Measurements from ENCODE around the gene ZNF385D.
"Not testable (repeated sequence)": the region's sequence is repeated elsewhere in the genome, so short reads cannot be mapped to it uniquely, and the experiment has no call there.

The ZNF385D gene

DNA sequence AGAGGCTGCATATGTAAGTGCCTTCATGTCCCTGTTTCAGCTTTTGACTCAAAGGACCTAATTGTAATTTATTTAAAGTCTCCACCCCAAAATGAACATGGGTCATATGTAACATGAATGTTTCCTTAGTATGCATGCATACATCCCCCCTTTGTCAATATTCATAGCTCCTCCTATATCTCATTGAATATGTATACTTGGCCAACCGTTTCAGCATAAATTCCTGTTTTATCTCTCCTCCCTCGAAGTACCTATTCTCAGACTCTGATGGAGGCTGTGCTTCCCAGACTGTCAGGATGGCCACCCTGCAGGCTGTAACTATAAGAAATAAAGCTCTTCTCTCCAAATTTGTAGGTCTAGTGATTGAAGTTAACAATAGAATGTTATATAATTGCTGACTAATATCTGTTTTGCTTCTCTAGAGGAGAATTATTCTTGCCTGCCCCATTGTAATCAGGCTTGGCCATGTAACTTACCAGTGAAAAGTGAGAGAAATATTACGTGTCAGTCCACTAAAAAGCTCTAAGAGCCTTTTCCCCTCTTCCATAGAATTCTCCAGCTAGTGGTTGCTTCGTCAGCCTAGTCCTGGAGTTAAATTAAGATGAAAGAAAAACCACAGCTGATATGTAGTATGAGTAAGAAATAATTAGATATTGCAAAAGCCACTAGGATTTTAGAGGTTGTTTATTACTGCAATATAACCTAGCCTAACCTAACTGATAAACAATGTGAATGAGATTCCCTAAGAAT, 245.1 kb downstream of the ZNF385D start:
- DNase-seq: no peak

DNA sequence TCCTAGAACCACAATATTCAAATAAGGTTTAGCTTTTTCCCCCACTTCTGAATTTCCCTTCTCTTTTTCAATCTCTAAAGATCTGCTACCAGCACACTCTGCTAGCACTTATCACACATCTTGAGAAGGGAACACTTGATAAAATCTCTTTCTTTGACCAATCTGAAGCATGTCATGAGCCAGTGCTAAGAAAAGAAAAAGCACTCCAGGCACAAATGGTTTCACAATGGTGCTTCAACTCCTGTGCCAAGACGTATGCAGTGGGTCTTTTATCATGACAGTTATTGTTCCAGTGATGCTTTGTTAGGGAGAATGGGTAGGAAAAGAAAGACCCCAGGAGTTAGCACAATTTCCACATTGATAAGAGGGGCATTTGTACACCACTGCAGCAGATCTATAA, 248.4 kb downstream of the ZNF385D start:
- no peak for DNase-seq

DNA sequence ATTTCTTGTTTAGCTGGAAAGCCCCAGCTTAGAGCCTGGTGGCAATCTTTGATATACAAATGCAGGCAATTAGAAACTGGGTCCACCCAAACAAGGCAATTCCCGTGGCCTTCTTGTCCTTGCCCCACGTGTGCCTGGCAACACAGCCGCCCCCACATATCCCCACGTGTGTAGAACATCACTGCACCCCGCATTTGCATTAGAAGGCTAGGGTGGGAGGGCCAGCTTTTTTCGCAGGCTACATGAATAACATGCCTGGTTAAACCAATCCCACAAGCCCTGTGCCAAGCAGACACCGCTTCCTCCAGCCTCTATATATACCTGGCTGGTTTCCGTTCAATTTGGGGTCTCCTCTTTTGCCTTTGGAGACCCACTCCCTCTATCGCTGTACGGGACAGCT, 250.2 kb downstream of the ZNF385D start:
- no peak for DNase-seq

DNA sequence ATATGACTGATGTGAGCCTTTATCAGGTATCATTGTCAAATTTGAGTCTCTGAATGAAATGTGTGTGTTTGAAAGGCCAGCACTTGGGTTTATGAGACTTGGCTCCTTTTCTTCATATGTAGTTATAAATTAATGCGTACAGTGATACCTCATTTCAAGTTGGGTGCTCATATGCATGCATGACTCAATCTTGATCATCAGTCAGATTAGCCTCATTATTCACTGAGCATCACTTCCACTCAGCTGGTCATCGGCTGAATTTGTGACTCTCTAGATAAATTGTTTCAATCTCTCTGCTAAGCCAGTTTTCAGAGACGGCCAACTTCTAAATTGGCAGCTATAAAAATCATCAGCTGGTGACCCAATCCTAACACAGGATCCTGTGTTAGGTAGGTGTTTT, 260.3 kb downstream of the ZNF385D start:
- DNase-seq: not testable (repeated sequence)

DNA sequence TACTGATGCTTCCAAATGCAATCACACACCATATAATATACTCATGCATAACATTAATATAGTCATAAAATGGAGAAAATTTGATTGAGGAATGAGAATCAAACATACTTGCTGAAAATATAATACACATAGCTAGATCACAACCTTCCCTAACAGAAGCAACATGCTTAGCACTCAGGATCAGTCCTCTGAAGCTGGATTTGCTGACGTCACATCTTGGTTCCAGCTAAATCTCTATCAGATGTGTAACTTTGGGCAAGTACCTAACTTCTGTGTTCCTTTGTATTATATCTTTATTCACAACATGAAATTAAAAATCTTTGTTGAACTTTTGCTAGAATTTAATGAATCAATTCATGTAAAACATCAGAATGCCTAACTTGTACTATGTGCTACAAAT, 263.5 kb downstream of the ZNF385D start:
- DNase-seq: no peak

DNA sequence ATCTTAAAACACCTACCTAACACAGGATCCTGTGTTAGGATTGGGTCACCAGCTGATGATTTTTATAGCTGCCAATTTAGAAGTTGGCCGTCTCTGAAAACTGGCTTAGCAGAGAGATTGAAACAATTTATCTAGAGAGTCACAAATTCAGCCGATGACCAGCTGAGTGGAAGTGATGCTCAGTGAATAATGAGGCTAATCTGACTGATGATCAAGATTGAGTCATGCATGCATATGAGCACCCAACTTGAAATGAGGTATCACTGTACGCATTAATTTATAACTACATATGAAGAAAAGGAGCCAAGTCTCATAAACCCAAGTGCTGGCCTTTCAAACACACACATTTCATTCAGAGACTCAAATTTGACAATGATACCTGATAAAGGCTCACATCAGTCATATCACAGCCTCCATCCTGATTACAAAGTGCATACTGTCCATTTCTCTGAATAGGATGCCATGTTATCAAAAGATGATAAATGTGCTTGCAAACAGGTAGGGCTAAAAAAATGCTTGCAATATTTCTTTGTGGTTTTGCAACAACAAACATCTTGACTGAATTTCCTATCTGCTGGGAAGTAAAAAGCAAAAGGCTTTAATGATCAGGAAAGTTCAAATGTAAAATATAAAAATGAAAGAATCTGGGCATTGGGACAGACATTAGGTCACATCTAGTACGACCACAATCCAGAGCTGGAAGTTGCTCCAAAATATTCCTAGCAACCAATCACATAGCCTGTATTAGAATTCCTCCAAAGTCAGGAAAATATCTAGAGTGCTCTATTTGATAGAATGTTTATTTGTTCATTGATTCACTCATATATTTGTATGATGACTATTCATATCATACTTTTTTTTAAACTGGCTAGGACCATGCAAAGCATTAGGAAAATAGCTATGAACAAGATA, 264.7 kb downstream of the ZNF385D start:
- DNase-seq: not testable (repeated sequence)

DNA sequence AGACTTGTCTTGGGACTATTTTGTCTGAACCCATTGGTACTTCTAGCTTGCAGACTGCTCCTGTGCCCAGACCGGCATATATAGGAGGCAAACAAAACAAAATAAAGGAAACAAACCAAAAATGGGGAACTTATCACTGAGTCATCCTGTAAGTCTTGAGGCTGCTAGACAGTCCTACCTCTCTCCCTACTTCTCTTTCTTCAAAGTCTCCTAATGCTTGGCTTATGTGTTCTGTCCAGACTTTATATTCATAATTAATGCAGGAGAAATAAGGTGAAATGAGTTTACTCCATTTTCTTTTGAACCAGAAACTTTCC, 266.2 kb downstream of the ZNF385D start:
- no peak for DNase-seq

DNA sequence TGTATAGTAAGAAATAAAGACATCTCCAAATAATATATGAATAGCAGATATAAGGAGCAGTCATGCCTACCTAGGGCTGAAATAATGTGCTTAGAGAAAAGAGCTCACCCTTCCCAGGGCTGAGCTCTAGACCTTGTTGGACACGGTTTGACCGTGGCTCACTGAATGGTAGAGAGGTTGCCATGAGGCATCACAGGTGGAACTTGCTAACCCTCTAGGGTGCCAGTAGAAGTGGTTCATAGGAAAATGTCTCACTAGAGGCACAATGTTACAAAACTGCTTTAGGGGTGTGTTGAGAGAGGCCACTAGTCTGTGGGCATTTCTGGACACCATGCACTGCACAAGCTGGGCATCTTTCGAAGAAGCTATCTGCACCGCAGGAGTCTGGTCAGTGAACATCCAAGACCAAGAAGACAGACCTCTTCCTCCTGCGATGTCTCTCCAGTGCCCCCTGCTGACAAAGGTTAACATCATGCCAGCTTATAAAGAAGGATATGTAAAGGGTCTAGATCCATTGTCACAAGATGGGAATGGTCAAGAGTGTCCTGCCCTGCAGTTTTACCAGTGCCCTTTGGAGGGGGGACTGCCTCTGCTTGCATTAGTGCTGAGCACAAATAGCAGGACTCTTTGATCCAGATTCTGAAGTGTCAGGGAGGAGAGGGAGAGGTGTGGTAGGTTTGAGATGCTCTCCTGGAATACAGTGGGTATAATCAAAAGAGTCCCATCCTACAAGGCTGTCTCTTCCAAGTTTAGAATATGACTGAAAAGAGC, 266.8 kb downstream of the ZNF385D start:
- no peak for DNase-seq

DNA sequence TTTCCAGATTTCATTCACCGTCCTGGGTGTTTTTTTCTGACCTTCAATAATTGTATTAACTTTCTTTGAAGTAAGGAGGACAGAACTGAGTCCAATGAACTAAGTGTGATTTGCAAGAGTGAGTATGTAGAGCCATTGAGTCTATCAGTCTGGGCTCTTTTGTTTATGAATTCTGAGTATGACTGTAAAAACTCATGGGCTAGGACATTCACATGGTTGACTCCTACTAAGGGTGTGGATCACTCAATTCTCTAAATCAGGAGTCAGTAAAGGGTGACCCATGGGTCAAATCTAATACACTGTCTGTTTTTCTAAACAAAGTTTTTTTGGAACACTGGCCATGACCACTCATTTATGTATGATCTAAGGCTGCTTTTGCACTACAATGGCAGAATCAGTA, 269.0 kb downstream of the ZNF385D start:
- DNase-seq: no peak

DNA sequence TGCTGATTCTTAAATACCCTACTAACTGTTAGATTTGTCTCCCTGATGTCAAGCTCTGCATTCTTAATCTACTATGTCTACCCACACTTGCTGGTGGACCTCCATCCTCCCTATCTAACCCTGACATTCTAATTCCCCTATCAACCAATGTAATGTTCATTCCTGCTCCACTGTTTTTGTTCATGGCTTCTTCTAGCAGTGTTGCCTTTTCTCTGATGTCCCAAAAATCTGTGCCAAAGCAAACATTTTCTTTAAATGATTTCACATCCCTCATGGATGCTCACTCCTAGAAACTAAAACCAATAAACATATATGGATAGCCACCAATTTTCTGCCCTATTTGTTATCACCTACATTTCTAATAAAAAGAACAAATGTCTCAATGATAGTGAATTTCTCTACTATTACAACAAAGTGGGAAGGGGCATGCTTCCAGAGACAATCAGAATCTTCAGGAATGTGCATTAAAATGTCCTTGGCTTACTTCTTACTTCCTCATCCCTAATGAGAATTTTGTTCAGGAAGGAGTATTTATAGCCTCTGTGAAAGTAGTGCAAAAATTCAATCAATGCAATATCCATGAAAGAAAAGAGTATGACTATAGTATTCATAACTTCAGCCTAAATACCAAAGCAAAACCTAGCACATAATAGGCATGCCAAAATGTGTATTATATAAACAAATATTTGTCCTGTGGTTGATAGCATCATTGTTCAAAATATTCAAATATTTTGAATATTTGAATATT, 273.3 kb downstream of the ZNF385D start:
- DNase-seq: no peak

DNA sequence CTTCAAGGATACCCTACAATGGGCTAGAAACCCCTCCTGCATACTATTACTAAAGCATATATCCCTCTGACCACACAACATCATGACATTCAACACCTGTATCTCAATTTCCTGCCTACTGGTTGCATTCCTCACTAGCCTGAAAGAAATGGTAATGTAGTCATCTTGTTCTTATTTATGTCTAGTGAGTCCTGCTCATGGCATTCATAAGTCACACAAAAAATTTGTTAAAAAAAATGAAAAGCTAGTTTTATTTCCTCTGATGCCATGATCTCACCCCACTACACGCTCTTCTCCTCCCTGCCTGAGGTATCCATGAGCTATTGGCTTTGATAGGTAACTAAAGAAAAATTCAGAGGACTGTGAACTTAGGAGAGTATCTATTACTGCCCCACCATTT, 284.5 kb downstream of the ZNF385D start:
- DNase-seq: no peak

DNA sequence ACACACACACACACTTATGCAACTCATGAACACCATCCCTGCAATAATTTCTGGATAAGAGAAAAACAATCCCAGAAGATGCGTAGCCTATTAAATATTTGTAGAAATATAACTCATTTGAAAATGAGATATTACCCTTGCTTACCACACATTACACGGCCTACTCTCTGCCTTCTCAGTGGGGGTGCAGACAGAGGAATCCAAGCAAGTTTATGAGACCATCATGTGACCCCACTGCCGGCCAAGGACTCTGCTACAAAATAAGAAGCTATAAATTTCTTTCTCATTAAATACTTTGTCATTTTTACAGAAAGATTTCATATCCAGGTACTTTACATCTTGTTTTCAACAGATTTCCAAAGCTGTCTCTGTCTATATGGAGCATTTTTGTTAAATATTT, 286.3 kb downstream of the ZNF385D start:
- DNase-seq: no peak

DNA sequence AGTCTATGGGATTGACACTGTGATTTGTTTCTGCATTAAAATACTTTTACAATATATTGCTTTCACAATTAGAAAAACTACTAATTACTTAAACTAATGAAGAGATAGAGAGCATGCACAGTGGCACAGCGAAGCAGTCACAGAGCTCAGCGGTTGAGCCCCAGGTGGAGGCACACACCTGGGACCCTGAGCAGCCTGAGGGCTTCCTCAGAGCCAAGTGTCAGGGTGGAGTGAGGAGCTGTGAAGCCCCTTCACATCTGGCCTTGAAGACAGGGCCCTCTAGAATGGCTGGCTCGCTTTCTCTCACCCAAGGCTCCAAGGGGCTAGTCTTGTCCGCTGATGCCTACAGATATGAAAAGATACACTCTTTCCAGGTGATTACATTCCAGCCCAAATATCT, 287.7 kb downstream of the ZNF385D start:
- no peak for DNase-seq

DNA sequence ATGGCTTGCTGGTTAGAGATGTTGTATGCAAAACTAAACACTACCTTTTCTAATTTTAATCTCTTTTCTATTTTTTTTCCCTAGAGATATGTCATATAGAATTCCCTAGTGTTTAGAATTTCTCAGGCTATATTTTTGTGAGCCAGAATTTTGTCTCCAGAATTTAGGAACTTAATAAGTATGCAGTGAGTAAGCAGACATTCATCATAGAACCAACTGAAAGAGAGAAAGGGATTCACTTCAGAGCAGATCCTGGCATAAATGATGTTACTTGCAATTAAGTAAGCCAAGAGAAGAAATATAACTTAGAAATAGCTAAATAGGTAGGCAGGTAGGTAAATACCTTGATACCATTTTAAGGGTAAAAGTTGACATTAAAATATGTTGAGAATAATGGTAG, 288.9 kb downstream of the ZNF385D start:
- DNase-seq: no peak

DNA sequence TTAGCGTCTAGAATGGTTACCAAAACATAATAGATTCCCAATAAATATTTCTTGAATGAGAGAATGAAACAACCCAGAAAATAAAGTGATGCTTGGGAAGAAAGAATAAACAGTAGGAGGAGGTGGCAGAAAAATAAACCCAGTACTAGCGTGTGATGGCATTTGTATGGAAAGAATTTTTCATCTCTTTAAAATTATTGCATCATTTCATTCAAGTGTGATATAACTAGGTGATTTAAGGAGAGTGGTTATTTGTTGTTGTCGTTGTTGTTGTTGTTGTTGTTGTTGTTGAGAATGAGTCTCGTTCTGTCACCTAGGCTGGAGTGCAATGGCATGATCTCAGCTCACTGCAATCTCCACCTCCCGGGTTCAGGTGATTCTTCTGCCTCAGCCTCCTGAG, 293.9 kb downstream of the ZNF385D start:
- no peak for DNase-seq

DNA sequence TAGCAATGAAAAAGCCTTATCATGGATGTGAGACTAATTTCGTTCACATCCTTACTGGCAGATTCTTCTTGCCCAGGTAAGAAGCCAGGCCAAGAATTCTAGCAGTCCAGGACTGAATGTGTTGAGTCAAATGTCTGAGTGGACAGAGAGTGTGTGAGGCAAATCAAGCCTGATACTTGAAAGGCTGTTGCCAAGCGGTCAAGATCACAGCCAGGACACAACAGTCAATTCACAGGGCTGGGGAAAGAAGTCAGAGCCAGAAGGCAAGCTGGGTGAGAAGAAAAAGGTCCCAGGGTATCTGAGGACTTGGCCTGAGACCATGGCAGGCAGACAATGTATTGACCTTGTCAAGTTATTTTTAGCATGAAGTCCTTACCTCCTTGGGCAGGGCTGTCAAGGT, 301.3 kb downstream of the ZNF385D start:
- DNase-seq: no peak

DNA sequence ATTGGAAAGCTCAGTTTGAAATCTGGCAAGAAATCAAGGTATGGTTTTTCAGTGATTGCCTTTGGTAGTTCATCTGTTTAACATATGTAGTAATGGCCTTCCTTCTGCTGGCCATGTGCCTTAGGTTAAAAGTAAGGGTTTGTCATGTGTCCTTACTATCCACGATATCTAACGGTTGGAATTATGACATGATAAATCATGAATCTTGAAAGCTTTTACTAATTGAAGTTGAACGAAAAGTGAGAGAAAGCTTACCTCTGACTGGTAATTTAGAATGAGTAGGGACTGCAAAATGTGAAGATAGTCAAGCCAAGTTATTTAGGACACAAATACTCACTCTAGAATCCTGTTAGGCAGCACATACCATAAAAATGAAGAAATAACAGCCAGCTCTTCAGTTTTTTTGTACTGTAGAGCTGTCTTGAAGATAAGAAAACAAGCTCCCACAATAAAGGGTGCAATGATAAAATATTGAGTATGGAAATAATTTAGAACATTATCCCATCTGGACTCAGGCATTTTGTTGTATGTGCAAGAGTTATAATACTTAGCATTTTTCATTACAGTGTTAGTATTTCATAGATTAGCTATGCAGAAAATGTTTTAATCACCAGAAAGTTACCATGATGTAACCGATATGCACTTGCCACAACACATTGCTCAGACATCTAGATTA, 303.4 kb downstream of the ZNF385D start:
- DNase-seq: no peak

DNA sequence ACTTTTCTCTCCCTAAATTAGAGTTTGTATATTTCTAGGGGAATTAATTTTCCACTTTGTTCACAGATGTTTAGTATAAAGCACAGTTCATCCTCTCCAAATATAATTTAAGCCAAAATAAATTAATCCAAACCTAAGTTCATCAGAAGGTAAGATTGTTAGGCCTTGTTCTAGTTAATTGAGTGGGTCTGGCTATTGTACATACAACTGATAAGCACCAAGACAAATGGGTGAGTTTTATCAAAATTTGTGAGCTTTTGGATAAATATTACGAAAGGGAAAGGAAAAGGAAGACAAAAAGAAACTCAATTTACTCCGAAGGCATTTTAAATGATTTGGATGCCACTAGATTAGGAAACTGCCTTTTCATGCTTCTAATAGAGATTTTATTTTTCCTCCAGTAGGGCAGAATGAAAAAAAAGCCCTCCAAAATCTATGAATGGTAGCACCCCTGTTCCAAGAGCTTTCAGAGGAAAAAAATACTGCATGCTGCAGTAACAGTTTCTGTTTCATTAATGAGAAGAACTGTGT, 304.0 kb downstream of the ZNF385D start:
- DNase-seq: no peak

DNA sequence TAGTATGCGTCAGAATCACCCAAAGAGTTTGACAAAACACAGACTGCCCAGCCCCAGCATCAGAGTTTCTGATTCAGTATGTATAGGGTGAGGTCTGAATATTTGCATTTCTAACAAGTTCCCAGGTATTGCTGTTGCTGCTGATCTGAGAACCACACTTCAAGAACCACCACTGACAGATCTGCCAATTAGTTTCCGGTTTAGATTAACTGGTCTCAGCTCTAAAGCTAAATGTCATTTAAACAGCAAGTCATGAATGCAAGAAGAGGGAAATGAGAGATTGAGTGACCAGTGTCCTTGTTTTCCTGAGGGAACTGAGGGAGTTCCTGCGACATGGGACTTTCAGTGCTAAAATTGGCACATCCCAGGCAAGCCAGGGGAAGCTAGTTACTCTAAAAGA, 305.0 kb downstream of the ZNF385D start:
- DNase-seq: no peak

DNA sequence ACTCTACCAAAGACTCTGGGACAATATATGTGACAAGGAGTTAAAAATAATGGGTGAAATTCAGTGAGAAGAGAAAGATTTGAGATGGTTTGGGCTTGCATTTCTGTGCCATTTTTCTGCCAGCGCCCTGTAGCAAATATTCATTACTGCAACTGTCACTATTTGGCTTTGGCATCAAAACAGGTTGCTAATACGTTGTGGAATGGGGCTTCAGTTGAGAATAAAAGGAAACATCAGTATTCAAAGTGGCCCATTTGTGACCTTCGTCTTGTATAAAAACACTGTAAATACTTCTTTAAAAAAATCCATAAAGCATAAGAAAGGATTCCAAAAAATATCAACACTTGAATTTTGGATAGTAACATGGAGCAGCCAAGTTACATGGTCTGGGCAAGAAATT, 309.2 kb downstream of the ZNF385D start:
- no peak for DNase-seq

DNA sequence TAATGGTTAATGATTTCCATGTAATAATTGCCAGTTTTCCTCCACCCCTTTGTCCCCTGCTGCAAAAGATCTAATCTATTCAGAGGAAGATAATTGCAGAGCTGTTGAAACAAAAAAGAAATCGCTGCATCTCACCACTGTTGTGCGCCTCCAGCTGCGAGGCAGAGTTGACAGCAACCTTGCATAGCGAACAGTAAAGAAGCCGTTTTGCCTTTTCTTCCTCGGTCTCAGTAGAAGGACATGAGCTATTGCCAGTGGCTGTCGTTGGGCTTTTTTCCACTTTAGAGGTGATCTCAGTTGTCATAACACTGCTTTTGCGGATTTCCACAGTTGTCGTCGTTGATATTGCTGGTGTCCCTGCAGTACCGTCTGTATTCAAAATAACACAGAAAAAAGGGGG, 314.2 kb downstream of the ZNF385D start:
- no peak for DNase-seq

DNA sequence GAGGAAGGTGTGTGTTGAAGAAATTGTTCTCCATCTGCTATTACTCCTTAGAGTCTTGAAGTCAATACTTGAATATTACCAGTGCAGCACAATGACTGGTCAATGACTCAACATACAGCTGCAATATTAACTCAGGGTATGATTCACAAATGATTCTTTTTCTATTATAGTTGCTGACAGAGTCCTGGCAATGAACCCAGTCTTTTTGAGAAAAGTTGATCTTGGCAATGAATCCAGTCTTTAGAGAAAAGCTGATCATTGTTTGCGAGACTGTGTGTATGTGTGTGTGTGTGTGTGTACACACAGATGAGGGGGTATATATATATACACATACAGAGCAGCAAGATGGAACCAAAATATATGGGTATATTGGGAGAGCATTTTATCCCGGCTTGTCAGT, 315.1 kb downstream of the ZNF385D start:
- DNase-seq: no peak
